Fibroblast of skin of scalp (primary cell): ENCODE data around the gene KCTD2.

ENCODE experiments used
- DNase-seq: peaks from one replicate; pipeline ENCODE4 v3.0.0-alpha.2; 2013

KCTD2 gene

DNA sequence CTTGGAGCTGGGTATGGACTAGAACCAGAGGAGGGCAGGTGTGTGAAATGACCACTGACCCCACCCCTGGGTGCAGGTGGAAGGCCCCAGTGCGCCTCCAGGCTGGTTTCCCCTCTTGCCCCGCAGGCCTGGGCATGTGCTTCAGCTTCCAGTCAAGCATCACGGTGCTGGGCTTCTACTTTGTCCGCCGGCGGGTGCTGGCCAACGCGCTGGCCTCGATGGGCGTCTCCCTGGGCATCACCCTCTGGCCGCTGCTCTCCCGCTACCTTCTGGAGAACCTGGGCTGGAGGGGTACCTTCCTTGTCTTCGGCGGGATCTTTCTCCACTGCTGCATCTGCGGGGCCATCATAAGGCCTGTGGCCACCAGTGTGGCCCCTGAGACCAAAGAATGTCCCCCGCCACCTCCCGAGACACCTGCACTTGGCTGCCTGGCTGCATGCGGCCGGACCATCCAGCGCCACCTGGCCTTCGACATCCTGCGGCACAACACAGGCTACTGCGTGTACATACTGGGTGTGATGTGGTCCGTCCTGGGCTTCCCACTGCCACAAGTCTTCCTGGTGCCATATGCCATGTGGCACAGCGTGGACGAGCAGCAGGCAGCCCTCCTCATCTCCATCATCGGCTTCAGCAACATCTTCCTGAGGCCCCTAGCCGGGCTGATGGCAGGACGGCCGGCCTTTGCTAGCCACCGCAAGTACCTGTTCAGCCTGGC is 53.0 kb downstream of the KCTD2 start:
- no peak for DNase-seq

DNA sequence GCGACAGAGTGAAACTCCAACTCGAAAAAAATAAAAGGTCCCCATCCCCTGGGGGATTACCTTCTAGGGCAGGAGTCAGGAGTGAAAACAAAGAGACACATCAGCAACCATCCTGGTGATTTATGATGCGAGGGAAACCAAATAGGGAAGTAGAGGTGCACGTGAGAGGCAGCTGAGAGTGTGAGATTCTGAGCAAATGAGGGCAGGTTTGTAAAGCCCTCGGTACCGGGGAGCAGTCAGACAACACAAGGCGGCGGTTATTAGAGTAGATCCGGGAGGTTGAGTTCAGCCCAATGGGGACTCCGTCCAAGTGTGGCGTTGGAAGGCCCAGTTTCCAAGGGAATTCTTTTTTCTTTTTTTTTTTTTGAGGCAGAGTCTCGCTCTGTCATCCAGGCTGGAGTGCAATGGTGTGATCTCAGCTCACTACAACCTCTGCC is 55.4 kb downstream of the KCTD2 start:
- DNase-seq = no peak

GRCh38 chr17:75103601-75104554 is 56.9 kb downstream of the KCTD2 start:
- DNase-seq = no peak

DNA sequence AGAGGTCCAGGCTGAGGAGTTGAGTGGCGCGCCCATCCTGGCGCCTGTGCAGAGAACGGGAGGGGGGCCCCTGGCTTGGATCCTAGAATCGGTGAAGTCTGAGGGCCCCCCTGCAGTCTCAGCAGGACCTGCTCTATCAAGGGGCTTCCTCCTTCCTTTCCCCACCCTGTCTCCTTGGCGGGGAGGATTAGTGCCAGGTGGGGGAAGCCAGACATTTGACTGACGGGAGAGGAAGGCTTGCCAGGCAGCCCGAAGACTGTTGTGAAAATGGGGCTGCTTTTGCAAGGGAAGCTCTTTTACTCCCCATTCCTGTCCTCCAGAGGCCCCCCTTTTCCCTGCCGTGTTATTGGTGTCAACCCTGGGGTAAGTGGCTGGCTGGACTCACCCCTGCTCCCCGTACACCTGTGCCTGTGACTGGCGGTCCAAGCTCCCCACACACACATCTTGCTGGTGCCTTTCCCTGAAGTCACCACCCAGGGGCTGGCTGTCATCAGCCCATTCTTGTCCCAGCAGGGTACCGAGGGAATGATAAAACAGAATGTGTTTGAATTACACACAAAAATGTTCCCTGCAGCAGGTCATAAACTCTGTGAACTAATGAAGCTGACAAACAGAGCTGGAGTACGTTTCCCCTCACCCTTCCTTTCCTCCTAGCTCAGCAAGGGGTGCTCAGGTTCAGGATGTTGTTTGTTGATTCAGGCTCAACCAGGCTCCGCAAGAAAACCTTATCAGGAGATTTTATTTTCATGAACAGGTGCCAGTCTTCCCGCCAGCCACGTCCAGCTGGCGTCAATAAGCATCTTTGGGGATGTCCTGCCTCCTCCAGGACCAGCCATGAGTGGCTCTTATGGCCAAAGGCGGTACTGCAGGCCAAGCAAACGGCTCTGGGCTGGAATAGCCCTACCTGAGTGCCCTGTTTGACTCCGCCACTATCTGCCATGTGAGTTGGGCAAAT is 58.4 kb downstream of the KCTD2 start:
- peak; percentile 33 for DNase-seq

DNA sequence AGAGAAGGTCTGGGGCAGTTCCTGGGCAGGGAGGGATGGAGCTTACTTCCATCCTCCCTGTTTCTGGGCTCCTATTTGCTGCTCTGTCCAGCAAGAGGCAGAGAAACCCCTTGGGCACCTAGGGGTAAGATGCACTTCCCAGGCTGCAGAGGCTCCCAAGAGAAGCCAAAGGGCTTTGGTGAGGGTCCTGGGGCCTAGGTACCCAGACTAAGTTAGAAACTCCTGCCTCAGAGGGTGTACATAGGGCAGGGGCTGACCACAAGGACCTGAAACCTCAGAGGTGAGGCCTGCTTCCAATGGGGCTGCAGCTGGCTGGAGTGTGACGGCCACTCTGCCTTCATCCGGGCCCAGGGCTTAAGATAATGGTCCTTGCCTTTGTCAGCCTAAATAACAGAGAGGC is 61.2 kb downstream of the KCTD2 start:
- DNase-seq = no peak

GRCh38 chr17:75109046-75109406 is 62.0 kb downstream of the KCTD2 start:
- DNase-seq = no peak

GRCh38 chr17:75109407-75110233 is 62.6 kb downstream of the KCTD2 start, which contains the start of gene ARMC7:
Gene ARMC7 (plus strand): TSS chr17:75109969. CDS start chr17:75110289, 320 bp downstream.
- DNase-seq = peak; percentile 82

DNA sequence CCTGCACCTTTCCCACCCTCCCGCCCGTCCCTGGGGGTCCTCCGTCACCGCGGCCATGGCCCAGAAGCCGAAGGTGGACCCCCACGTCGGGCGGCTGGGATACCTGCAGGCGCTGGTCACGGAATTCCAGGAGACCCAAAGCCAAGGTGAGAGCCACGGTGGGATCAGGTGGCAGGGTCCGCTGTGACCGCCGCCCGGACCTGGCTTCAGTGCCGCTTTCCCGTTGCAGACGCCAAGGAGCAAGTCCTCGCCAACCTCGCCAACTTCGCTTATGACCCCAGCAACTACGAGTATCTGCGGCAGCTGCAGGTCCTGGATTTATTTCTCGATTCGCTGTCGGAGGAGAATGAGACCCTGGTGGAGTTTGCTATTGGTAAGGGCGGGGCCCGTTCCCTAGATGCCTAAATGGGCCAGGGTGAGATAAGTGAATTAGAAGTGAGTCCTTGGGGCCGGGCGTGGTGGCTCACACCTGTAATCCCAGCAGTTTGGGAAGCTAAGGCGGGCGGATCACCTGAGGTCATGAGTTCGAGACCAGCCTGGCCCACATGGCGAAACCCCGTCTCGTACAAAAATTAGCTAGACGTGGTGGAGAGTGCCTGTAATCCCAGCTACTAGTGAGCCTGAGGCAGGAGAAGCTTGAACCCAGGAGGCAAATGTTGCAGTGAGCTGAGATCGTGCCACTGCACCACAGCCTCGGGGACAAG is 63.4 kb downstream of the KCTD2 start:
- DNase-seq = no peak

DNA sequence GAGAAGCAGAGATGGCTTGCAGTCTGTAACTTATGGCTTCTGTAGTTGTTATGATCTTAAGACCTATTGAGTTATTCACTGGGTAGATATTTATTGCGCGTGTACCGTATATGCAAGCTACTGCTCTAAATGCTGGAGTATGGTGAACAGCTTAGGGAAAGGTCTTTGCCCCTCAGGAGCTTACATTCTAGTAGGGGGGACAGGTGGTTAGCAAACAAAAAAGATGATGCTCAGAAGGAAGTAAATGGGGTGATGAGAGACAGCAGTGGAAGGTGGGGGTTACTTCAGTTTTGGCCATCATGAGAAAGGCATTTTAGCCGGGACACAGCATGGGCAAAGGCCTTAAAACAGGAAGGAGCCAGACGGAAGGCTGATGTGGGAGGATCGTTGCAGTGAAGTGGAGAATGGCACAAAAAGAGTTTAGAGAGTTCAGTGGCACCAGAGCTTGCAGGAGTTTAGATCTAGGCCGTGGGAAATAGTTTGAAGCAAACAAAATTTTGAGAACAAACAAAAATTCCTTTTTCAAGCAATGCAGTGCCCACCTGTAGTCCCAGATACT is 64.8 kb downstream of the KCTD2 start:
- no peak for DNase-seq

- peak; percentile 85 for DNase-seq
Measured at GRCh38 chr17:75113798-75114551, 67.0 kb downstream of the KCTD2 start.

- DNase-seq = no peak
Measured at GRCh38 chr17:75114552-75115314, 67.7 kb downstream of the KCTD2 start.
